ENCODE measurements around the gene RABEP2. TPM values are rescaled to one million over a fixed set of nuclear protein-coding genes. Genes with fewer than 3 reads are reported as not detected.

Gene RABEP2
- total and polyA plus RNA-seq, 9 donors, result 0.32 to 14.8 (median 11.3) TPM

DNA sequence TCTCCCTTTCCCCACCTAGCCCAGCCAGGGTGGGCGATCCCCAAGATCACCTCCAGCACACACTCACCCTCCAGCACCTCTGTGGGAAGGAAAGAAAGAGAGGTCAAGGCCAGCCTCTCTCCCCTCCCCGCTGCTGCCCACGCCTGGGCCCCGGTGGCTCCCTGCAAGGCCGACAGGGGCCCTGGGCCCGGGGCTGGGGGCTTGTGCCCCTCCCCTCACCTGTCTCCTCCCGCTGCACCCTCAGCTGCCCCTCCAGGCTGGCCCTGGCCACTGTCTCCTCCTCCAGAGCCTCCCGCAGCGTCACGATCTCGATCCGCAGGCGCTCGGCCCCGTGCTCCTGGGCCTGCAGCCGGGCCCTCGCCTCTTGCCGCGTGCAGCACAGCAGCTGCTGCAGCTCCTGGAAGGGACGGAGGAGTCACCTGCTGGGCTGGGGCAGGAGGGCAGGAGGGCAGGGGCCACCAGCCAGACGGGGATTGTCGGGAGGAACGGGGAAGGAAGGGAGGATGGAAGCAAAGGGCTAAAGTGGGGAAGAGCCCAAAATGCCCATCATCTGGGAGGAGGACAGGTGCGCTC, 19.2 kb downstream of the RABEP2 start:
- 61 to 69% (median 65%) methylated on average over 24 of the region's 24 CpGs for WGBS, 3 donors
- no peaks in the 10 kb centered on the region for H3K27me3 ChIP-seq
- no peak overlapping the region for H3K27ac ChIP-seq
- no peaks in the 10 kb centered on the region for H3K36me3 ChIP-seq
- H3K9me3 ChIP-seq, result no peaks in the 10 kb centered on the region
- no peak for DNase-seq
- H3K4me1 ChIP-seq (ENCODE audit: insufficient read depth), result no peaks in the 10 kb centered on the region
- TF ChIP-seq EP300 (IDR thresholded peaks at IDR 0.05), result no peak
- TF ChIP-seq, protein P1, sequence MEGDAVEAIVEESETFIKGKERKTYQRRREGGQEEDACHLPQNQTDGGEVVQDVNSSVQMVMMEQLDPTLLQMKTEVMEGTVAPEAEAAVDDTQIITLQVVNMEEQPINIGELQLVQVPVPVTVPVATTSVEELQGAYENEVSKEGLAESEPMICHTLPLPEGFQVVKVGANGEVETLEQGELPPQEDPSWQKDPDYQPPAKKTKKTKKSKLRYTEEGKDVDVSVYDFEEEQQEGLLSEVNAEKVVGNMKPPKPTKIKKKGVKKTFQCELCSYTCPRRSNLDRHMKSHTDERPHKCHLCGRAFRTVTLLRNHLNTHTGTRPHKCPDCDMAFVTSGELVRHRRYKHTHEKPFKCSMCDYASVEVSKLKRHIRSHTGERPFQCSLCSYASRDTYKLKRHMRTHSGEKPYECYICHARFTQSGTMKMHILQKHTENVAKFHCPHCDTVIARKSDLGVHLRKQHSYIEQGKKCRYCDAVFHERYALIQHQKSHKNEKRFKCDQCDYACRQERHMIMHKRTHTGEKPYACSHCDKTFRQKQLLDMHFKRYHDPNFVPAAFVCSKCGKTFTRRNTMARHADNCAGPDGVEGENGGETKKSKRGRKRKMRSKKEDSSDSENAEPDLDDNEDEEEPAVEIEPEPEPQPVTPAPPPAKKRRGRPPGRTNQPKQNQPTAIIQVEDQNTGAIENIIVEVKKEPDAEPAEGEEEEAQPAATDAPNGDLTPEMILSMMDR (IDR thresholded peaks at IDR 0.05), result no peak
- TF ChIP-seq POLR2A (IDR thresholded peaks at IDR 0.05), result no peak
- no peak overlapping the region for H3K4me3 ChIP-seq
- intact Hi-C loops (cut with DNase I), result no loop called here

DNA sequence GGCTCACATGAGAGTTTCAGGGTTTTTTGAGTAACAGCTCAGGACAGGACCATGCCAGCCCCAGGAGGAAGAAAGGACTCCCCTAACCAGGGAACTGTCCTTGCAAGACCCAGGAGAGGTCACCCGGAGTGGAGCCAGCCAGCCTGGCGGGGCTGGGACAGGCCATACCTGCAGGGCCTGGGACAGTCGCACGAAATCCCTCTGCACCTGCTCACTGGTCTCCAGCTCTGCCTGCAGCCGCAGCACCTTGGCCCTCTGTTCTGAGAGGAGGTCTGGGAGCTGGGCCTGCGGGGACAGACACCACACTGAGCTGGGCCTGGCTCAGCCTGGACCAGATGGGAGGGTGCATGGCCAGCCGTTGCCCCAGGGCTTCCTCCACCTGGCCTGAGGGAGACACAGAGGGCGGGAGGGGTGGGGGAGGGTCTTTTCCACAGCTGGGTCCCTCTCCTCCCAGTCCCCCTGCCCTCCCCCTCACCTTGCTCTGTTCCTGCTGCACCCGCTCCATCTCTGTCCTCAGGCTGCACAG, 19.7 kb downstream of the RABEP2 start:
- Histone ChIP-seq H3K4me1 (ENCODE audit: insufficient read depth) (no peaks in the 10 kb centered on the region), H3K27ac (no peak overlapping the region), H3K4me3 (no peak overlapping the region), H3K9me3 (no peaks in the 10 kb centered on the region), H3K27me3 (no peaks in the 10 kb centered on the region), H3K36me3 (no peaks in the 10 kb centered on the region)
- WGBS, 3 donors, result 77 to 92% (median 85%) methylated on average over 5 to 9 of the region's 9 CpGs
- intact Hi-C loops (cut with DNase I), result no loop called here
- no peak for DNase-seq
- TF ChIP-seq, protein P1 (IDR thresholded peaks at IDR 0.05), result no peak
- TF ChIP-seq POLR2A (IDR thresholded peaks at IDR 0.05), result no peak
- no peak for TF ChIP-seq EP300 (IDR thresholded peaks at IDR 0.05)

DNA sequence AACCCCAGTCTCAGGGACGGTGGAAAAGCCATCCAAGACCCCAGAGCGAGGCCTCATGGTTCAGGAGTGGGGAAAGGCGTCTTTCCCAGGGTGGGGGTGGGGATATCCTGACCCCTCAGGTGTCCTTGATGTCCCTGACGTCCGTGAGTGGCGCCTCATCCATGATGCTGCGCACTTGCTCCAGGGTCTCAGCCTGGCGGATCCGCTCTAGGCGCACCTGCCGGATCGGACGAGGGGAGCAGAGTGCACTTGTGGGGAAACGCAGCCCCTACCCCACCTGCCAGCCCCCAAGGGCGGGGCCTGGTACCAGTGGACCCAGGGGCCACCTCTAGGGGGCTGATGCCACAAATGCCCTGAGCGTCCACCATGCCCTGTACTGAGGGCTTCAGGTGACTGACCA, 20.2 kb downstream of the RABEP2 start:
- Histone ChIP-seq H3K4me1 (ENCODE audit: insufficient read depth) (no peaks in the 10 kb centered on the region), H3K27ac (no peak overlapping the region), H3K4me3 (no peak overlapping the region), H3K9me3 (no peaks in the 10 kb centered on the region), H3K36me3 (no peaks in the 10 kb centered on the region), H3K27me3 (no peaks in the 10 kb centered on the region)
- no peak for DNase-seq
- TF ChIP-seq, protein P1 (IDR thresholded peaks at IDR 0.05), result no peak
- TF ChIP-seq POLR2A (IDR thresholded peaks at IDR 0.05) (no peak), EP300 (IDR thresholded peaks at IDR 0.05) (no peak)
- 90 to 95% (median 91%) methylated on average over 16 of the region's 16 CpGs for WGBS, 3 donors
- intact Hi-C loops (cut with DNase I), result no loop called here

DNA sequence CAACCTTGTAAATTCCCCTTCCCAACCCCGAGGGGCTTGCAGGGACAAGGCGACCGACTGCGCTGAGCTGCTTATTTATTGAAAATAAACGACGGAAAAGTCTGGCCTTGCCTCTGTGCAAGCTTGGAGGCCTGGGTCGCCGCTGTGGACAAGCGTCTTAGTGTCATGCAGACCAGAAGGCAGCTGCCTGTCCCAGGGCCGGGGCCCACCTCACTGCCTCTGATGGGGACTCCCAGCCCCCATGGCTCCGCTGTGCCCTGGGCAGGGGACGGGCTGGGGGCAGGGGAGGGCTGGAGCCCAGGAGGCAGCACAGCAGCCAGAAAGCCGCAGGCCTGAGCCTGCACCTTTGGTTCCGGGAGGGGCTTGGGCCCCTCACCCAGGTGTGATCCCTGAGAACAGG, 20.7 kb downstream of the RABEP2 start:
- Histone ChIP-seq H3K36me3 (no peaks in the 10 kb centered on the region), H3K27ac (no peak overlapping the region), H3K9me3 (no peaks in the 10 kb centered on the region), H3K4me1 (ENCODE audit: insufficient read depth) (no peaks in the 10 kb centered on the region), H3K4me3 (no peak overlapping the region), H3K27me3 (no peaks in the 10 kb centered on the region)
- TF ChIP-seq, protein P1 (IDR thresholded peaks at IDR 0.05), result no peak
- TF ChIP-seq EP300 (IDR thresholded peaks at IDR 0.05) (no peak), POLR2A (IDR thresholded peaks at IDR 0.05) (no peak)
- intact Hi-C loops (cut with DNase I), result no loop called here
- WGBS, 3 donors, result 80 to 86% (median 83%) methylated on average over 14 of the region's 14 CpGs
- no peak for DNase-seq

Measured in ovary (tissue), 9 donors.